ENCODE results near the gene DNASE1L3. TPM values are rescaled to one million over a fixed set of nuclear protein-coding genes. Genes with fewer than 3 reads are reported as not detected.

Gene DNASE1L3
- total and polyA plus RNA-seq, 2 of the 13 experiments (the other 11 are each of a cell fraction or from before 2014, with no cell fraction given) = 0.86 to 1.7 TPM

- TF ChIP-seq GATA4 (IDR thresholded peaks at IDR 0.05; ENCODE audit: borderline replicate concordance, low read depth) (no peak), ZNF17 (CRISPR knock-in tag; IDR thresholded peaks at IDR 0.05) (no peak), ZNF329 (CRISPR knock-in tag; IDR thresholded peaks at IDR 0.05; ENCODE audit: low read depth) (no peak), GATAD1 (CRISPR knock-in tag; IDR thresholded peaks at IDR 0.05) (no peak), ZNF558 (CRISPR knock-in tag; IDR thresholded peaks at IDR 0.05; ENCODE audit: borderline replicate concordance) (no peak), CCDC6 (CRISPR knock-in tag; IDR thresholded peaks at IDR 0.05) (no peak), ZBED4 (CRISPR knock-in tag; IDR thresholded peaks at IDR 0.05; ENCODE audit: borderline replicate concordance) (0 out of 2 replicates have a peak, but pooled peaks have one; percentile 3), U2AF1 (optimal IDR thresholded peaks at IDR 0.05; ENCODE audit: low read depth, low read length) (no peak), E2F5 (CRISPR knock-in tag; conservative IDR thresholded peaks at IDR 0.05) (no peak), ZNF75D (CRISPR knock-in tag; IDR thresholded peaks at IDR 0.05; ENCODE audit: borderline replicate concordance) (no peak), TRIM24 (CRISPR knock-in tag; IDR thresholded peaks at IDR 0.05) (no peak), TCF7L2 (IDR thresholded peaks at IDR 0.05; ENCODE audit: low read depth, low read length) (0 out of 2 replicates have a peak, but pooled peaks have one; percentile 5), KLF11 (CRISPR knock-in tag; IDR thresholded peaks at IDR 0.05) (no peak), ZFYVE20 (CRISPR knock-in tag; IDR thresholded peaks at IDR 0.05; ENCODE audit: borderline replicate concordance, low read depth) (no peak), ZNF841 (CRISPR knock-in tag; IDR thresholded peaks at IDR 0.05; ENCODE audit: borderline replicate concordance) (no peak), GZF1 (CRISPR knock-in tag; IDR thresholded peaks at IDR 0.05) (no peak), NFE2 (CRISPR knock-in tag; IDR thresholded peaks at IDR 0.05) (no peak), HMGXB4 (CRISPR knock-in tag; IDR thresholded peaks at IDR 0.05; ENCODE audit: borderline replicate concordance in 1 of 2, low read depth in 1 of 2) (no peak), PHF8 (CRISPR knock-in tag; IDR thresholded peaks at IDR 0.05) (no peak), ZBTB34 (CRISPR knock-in tag; IDR thresholded peaks at IDR 0.05) (no peak), HNRNPL (IDR thresholded peaks at IDR 0.05; ENCODE audit: low read depth, low read length) (no peak), WIZ (CRISPR knock-in tag; IDR thresholded peaks at IDR 0.05) (no peak), RAD21 (CRISPR knock-in tag; IDR thresholded peaks at IDR 0.05) (no peak)
These were observed 16.9 kb downstream of the DNASE1L3 start (continued) for GRCh38 chr3:58193682-58194407.
